ENCODE data around the gene PSMA6.
"Not testable (repeated sequence)": the region's sequence is repeated elsewhere in the genome, so short reads cannot be mapped to it uniquely, and the experiment has no call there.

PSMA6 gene

DNA sequence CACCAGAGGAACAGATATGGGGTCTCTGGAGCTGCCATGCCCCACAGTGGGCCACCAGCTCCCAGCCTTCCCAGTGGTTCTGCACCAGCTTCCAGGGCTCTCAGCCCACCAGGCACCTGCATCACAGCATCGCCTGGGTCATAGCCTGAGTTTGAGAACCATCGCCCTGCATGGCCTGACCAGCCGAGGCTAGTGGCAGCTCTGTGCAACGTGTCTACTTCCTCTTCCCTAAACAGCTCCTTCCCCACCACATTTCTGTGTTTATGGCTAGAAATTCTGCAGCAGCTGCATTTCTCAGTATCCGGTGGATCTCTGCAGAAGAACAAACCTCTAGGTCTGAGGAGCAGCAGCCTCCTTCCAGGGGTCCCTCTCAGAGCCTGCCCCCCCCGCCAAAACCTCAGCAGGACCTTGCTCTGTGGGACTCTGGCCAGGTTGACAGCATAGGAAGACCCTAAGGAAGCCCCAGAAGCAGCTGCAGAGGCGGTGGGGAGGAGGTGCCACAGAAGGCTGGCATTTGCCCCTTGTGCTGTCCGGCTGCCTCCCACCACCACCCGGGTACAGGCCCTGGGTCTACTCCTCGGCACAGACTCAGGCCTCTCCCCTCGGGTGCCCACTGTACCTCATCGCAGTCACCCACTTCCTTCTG is 47.7 kb downstream of the PSMA6 start:
- Histone ChIP-seq H3K9ac (ENCODE audit: low read depth, low read length) (no peak overlapping the region), H3K36me3 (ENCODE audit: insufficient read depth, low read length) (no peaks in the 10 kb centered on the region), H3K4me1 (ENCODE audit: insufficient read depth, low read length) (peaks cover 19% of the 10 kb centered on the region; the same call in 1 of the 2 replicates), H3K9me3 (ENCODE audit: control insufficient read depth, insufficient read depth, low read length) (no peaks in the 10 kb centered on the region)

DNA sequence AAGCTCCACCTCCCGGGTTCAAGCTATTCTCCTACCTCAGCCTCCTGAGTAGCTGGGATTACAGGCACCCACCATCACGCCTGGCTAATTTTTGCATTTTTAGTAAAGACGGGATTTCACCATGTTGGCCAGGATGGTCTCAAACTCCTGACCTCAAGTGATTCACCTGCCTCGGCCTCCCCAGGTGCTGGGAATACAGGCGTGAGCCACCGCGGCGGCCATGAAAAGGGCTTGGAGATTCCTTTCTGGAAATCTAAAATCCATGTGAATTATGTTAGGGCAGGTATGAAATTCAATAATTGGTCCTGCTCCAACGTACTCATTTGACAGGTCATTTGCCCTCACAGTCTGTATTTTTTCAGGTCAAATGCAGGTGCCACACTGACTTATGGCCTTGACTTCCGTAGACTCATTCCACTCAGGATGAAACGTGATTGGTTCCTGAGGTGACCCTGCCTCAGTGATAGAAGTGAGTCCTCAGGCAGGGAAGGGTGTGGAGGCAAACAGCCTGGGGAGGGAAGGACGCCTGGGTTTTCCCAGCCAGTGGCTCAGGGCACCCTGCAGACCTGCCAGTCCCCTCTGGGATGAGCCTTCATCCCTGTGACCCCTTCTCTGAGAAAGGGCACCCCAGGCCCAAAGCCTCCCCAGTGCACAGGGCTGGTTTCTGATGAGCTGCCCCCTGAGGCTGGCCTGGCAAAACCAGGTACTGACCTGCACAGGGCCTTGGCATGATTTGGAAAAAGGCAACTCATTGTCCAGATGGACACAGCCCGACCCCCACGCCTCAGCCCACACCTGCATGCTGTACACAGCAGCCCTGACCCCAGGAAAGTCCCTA is 48.7 kb downstream of the PSMA6 start:
- Histone ChIP-seq H3K36me3 (ENCODE audit: insufficient read depth, low read length) (no peaks in the 10 kb centered on the region), H3K9ac (ENCODE audit: low read depth, low read length) (no peak overlapping the region), H3K9me3 (ENCODE audit: control insufficient read depth, insufficient read depth, low read length) (no peaks in the 10 kb centered on the region), H3K4me1 (ENCODE audit: insufficient read depth, low read length) (peaks cover 17% of the 10 kb centered on the region; the same call in 1 of the 2 replicates)

DNA sequence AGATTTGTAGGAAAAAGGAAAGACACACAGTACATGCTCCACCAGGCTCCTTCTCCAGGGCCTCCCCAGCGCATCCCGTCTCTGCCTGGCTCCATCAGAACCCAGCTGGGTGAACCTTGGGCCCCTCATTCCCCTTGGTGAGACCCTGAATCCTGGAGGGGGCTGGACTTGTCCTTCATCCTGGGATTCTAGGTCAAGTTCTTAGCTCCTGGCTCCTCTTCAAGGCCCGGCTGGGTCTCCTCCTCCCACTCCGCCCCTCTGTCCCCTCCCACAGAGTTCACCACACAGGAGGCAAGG is 49.2 kb downstream of the PSMA6 start:
- Histone ChIP-seq H3K36me3 (ENCODE audit: insufficient read depth, low read length) (no peaks in the 10 kb centered on the region), H3K9me3 (ENCODE audit: control insufficient read depth, insufficient read depth, low read length) (no peaks in the 10 kb centered on the region), H3K4me1 (ENCODE audit: insufficient read depth, low read length) (peaks cover 11% of the 10 kb centered on the region; the same call in 1 of the 2 replicates), H3K9ac (ENCODE audit: low read depth, low read length) (no peak overlapping the region)

DNA sequence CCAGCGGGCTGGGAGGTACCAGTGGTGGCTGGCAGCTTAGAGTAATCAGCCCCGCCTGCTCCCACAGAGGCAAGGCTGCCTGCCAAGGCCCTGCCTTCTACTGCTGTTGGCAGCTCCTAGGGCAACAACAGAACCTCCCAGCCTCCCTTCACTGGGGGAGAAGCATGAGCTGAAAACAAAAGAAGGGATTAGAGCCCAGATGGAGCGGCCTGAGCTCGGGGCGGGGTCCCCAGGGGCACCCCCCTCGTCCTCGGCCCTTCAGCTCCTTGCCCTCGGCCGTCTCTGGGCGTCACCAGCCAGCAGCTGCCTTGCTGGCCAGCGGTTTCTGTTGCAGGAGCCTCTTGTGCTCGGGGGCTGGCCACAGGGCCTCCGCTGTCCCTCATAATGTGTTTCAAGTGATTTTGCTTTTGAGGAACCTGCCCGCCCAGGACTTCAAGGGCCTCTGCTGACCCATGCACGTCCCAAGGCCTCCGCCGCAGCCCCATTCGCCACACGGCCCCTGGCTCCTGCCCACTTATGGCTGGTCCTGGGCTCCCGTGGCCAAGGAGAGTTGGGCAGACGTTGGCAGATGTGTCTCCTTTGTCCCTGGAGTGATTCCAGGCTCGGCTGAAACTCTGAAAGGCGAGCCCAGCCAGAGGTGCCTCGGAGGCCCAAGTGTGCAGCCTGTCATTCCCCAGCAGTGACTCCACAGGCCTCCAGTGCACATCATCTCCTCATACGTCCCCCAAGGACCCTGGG is 49.7 kb downstream of the PSMA6 start:
- H3K36me3 ChIP-seq (ENCODE audit: insufficient read depth, low read length): no peaks in the 10 kb centered on the region
- no peaks in the 10 kb centered on the region for H3K9me3 ChIP-seq (ENCODE audit: control insufficient read depth, insufficient read depth, low read length)
- H3K4me1 ChIP-seq (ENCODE audit: insufficient read depth, low read length): peaks cover 7% of the 10 kb centered on the region; the same call in 1 of the 2 replicates
- H3K9ac ChIP-seq (ENCODE audit: low read depth, low read length): no peak overlapping the region

DNA sequence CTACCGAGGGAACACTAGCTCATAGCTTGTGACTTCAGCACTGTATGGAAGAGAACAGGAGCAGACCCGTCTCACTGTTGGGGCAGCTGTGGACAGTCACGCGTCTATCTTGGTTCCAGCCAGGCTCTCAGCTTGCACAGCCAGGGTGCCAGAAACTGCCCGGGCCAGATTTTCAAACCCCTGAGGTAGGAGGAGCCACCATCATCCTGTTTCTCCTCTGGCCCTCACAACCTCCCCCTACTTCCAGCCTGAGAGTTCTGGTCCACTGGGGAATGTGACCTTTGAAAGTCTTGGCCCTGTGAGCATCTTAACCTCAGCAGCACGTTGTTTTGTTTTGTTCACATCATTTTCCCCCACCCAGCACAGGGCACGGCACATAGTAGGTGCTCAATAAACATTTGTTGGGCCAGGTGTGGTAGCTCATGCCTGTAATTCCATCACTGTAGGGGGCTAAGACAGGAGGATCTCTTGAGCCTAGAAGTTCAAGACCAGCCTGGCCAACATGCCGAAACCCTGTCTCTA is 50.4 kb downstream of the PSMA6 start:
- no peaks in the 10 kb centered on the region for H3K9me3 ChIP-seq (ENCODE audit: control insufficient read depth, insufficient read depth, low read length)
- H3K4me1 ChIP-seq (ENCODE audit: insufficient read depth, low read length): peaks cover 11% of the 10 kb centered on the region; the same call in 1 of the 2 replicates
- no peak overlapping the region for H3K9ac ChIP-seq (ENCODE audit: low read depth, low read length)
- H3K36me3 ChIP-seq (ENCODE audit: insufficient read depth, low read length): no peaks in the 10 kb centered on the region

DNA sequence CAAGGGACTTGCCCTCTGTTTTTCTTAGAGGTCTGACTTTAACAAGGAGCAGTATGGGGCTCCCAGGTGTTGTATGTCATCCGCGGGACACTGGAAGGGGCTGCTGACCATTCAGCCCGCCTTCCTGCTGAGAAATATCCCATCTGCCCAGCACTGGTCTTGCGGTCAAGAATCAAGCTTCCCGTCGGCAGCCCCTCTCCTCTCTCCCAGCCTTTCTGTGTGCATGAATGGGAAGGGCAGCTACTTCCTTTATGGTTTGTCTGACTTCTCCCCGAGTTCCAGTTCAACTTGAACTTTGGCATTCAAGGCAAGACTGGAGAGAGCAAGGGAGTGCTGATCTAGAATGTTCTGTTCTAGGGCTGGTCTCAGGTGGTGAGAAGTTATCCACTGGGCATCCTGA is 51.5 kb downstream of the PSMA6 start:
- no peak overlapping the region for H3K9ac ChIP-seq (ENCODE audit: low read depth, low read length)
- no peaks in the 10 kb centered on the region for H3K36me3 ChIP-seq (ENCODE audit: insufficient read depth, low read length)
- peaks cover 12% of the 10 kb centered on the region; the same call in 1 of the 2 replicates for H3K4me1 ChIP-seq (ENCODE audit: insufficient read depth, low read length)
- H3K9me3 ChIP-seq (ENCODE audit: control insufficient read depth, insufficient read depth, low read length): no peaks in the 10 kb centered on the region

DNA sequence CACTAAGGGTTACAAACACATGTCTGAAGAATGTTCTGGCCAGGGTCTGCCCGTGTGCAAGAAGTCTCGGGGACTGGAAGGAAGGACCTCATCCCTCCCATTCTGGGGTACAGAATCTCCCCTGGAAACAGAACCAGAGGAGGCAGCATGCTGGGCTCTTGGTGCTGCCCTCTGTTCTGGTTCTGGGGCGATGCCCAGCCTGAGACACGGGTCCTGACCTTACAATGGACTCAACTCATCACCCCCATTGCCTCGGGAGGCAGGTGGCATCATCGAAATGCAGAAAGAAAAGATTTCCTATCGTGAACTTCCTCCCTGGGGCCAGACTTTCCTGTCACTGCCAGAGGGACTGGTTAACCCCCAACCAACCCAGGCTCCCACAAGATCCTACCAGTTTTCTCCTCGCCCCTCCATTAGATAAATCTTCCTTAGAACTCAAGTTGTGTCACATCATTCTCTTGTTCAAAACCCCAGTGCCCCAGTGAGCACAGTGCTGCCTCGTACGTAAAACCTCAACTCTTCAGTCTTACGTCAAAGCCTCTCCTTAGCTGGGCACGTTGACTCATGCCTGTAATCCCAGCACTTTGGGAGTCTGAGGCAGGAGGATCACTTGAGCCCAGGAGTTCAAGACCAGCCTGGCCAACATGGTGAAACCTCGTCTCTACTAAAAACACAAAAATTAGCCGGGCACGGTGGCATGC is 52.1 kb downstream of the PSMA6 start:
- H3K9me3 ChIP-seq (ENCODE audit: control insufficient read depth, insufficient read depth, low read length): no peaks in the 10 kb centered on the region
- no peak overlapping the region for H3K9ac ChIP-seq (ENCODE audit: low read depth, low read length)
- H3K36me3 ChIP-seq (ENCODE audit: insufficient read depth, low read length): no peaks in the 10 kb centered on the region
- H3K4me1 ChIP-seq (ENCODE audit: insufficient read depth, low read length): peaks cover 12% of the 10 kb centered on the region; the same call in 1 of the 2 replicates

DNA sequence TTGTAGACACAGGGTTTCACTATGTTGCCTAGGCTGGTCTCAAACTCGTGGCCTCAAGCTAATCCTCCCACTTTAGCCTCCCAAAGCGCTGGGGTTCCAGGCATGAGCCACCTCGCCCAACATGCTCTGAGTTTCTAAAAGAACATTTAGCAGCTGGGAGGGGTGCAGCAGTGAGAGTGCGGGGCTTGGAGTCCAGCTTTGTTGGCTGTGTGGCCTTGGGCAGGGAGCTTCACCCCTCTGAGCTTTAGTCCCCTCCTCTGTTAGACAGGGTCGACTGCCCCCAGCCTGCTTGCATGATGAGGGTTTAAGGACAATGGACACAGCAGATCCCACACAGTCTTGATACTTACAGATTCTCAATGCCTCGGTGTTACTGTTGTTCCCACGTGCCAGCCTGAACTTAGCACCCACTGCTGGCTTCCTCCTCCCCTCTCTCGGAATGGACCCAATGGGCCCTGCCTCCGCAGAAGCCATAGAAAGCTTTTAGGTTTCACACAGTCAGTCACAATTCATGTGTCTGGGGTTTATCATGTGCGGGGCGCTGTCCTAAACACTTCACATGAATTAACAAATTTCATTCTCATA is 54.6 kb downstream of the PSMA6 start:
- Histone ChIP-seq H3K9me3 (ENCODE audit: control insufficient read depth, insufficient read depth, low read length) (no peaks in the 10 kb centered on the region), H3K4me1 (ENCODE audit: insufficient read depth, low read length) (peaks cover 16% of the 10 kb centered on the region), H3K36me3 (ENCODE audit: insufficient read depth, low read length) (no peaks in the 10 kb centered on the region), H3K9ac (ENCODE audit: low read depth, low read length) (no peak overlapping the region)

DNA sequence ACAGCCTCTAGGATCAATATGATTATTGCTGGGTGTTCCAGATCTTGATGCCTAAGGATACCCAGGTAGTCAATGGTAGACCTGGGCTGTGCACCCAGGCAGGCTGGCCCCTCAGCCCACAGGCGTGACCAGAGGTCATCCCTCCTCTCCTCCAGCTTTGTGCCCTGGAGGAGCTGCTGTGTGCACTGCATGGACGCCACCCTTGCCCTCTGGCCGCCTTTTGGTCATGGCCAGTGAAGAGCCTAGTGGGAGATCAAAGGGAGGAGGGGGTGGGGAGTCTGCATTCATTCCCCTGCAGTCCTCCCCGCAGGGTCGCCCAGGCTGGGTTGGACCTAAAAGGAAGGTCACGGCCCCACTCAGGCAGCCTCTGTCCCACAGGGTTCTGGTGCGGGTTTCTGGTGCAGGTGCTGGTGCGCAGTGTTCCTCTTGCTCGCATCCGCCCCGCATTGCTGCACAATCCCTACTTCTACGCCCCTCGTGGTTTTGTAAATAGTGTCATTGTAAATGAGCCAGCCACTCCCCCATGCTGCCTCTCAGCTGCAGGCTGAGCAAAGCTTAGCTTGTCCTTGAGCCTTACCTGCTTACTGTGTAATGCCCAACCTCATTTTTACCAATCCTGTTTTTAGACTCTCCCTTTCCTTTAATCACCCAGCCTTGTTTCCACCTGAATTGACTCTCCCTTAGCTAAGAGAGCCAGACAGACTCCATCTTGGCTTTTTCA is 55.3 kb downstream of the PSMA6 start:
- Histone ChIP-seq H3K4me1 (ENCODE audit: insufficient read depth, low read length) (peaks cover 16% of the 10 kb centered on the region), H3K36me3 (ENCODE audit: insufficient read depth, low read length) (no peaks in the 10 kb centered on the region), H3K9me3 (ENCODE audit: control insufficient read depth, insufficient read depth, low read length) (no peaks in the 10 kb centered on the region), H3K9ac (ENCODE audit: low read depth, low read length) (no peak overlapping the region)

DNA sequence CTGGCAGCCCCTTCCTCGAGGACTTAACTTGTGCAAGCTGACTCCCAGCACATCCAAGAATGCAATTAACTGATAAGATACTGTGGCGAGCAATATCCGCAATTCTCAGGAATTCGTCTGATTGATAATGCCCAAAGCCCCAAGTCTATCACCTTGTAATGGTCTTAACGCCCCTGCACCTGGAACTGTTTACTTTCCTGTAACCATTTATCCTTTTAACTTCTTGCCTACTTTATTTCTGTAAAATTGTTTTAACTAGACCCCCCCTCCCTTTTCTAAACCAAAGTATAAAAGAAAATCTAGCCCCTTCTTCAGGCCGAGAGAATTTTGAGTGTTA is 55.8 kb downstream of the PSMA6 start:
- H3K4me1 ChIP-seq (ENCODE audit: insufficient read depth, low read length): peaks cover 16% of the 10 kb centered on the region
- H3K9ac ChIP-seq (ENCODE audit: low read depth, low read length); H3K9me3 ChIP-seq (ENCODE audit: control insufficient read depth, insufficient read depth, low read length); H3K36me3 ChIP-seq (ENCODE audit: insufficient read depth, low read length): not testable (repeated sequence)

DNA sequence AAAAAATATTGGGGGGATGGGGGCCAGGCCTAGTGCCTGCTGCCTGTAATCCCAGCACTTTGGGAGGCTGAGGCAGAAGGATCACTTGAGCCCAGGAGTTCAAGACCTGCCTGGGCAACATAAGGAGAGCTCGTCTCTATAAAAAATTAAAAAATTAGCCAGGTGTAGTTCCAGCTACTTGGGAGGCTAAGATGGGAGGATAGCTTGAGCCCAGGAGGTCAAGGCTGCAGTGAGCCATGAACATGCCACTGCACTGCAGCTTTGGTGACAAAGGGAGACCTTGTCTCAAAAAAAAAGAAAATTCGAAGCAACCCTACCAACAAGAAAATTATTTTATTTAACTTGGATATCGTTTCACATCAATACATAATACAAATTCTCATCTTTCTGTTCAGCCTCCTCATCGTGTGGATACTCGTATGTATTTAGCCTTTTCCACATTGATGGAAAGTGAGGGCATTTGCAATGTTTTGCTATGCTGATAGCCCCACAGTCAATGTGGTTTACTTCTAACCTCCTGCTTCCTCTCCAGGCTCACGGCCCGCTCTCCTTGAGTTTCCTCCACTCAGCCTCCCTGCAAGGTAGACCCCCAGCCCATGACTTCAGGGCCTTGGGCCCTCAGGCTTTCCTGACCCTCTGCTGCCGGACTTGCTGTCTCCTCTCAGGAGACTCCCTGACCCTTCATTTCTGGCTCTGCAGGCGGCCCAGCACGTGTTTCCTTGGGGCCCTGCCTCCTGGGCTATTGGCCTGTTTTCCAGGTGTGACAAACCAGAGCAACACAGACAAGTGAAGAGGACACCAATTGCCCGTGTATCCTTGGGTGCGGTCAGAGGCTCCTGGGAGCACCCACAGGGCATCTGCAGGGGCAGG is 57.5 kb downstream of the PSMA6 start:
- no peak overlapping the region for H3K9ac ChIP-seq (ENCODE audit: low read depth, low read length)
- peaks cover 16% of the 10 kb centered on the region for H3K4me1 ChIP-seq (ENCODE audit: insufficient read depth, low read length)
- no peaks in the 10 kb centered on the region for H3K36me3 ChIP-seq (ENCODE audit: insufficient read depth, low read length)
- H3K9me3 ChIP-seq (ENCODE audit: control insufficient read depth, insufficient read depth, low read length): no peaks in the 10 kb centered on the region

DNA sequence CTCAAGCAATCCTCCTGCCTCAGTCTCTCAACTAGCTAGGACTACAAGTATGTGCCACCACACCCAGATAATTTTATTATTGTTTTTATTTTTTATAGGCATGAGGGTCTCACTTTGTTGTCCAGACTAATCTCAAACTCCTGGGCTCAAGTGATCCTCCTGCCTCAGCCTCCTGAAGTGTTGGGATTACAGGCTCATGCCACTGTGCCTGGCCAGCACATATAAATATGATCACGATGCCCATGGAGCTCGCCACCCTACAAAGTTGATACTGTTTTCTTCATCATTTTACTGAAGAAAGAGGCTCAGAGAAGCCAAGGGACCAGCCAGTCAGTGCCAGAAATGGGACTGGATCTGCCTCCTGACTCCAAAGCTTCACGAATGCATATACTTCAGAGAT is 59.3 kb downstream of the PSMA6 start:
- H3K4me1 ChIP-seq (ENCODE audit: insufficient read depth, low read length): peaks cover 16% of the 10 kb centered on the region
- no peak overlapping the region for H3K9ac ChIP-seq (ENCODE audit: low read depth, low read length)
- no peaks in the 10 kb centered on the region for H3K9me3 ChIP-seq (ENCODE audit: control insufficient read depth, insufficient read depth, low read length)
- H3K36me3 ChIP-seq (ENCODE audit: insufficient read depth, low read length): no peaks in the 10 kb centered on the region

DNA sequence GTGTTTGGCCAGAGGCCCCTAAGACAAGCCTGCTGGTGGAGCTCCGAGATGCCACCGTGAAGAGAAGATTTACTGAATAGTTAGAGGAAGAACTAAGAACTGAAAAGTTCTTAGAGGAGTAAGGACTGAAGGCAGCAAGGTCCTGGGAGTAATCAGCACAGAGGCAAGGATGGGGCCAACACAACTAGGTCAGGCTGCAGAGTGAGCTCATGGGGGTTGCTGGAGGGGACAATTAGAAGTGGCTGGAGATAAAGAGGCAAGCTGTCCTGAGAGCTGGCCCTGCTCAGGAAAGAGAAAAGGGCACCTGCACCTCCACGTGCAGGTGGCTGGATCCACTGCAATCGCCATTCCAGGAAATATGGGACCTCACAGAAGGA is 59.7 kb downstream of the PSMA6 start:
- Histone ChIP-seq H3K36me3 (ENCODE audit: insufficient read depth, low read length) (no peaks in the 10 kb centered on the region), H3K4me1 (ENCODE audit: insufficient read depth, low read length) (peaks cover 15% of the 10 kb centered on the region), H3K9ac (ENCODE audit: low read depth, low read length) (no peak overlapping the region), H3K9me3 (ENCODE audit: control insufficient read depth, insufficient read depth, low read length) (no peaks in the 10 kb centered on the region)

Measured in ES-I3 (cell line).